Pancreas (tissue), 10 donors: ENCODE data around the gene ZSWIM9. TPM values are rescaled to one million over a fixed set of nuclear protein-coding genes. Genes with fewer than 3 reads are reported as not detected.

ENCODE experiments used
- ATAC-seq, 4 donors: fragments of 200-7000 bp; cut with Tn5 transposase; one replicate each; pipeline versions ENCODE4 v1.8.0 to v1.9.1; 2020; ENCODE audit warnings: mild to moderate bottlenecking in 4 of 4, moderate library complexity in 4 of 4
- DNase-seq, 6 donors: peaks; one replicate each; pipeline ENCODE4 v3.0.0-alpha.2; 2020
- FAIRE-seq: peaks from 2 replicates; lab custom pipeline; 2012; peaks lifted over from hg19 to GRCh38; lab: Jason Lieb, UNC
- H3K27ac ChIP-seq, 4 donors: fragments of 200-600 bp; sonication (generic); 1 replicate in 3 of 4; 2 replicates in 1 of 4; pipeline versions ENCODE4 v1.5.0 to v1.8.0; 2020
- H3K27me3 ChIP-seq, 4 donors: fragments of 200-600 bp; one replicate each; pipeline ENCODE4 v1.8.0; 2021
- H3K36me3 ChIP-seq, 3 donors: fragments of 200-600 bp; sonication (generic) in 1 of 3; one replicate each; pipeline versions ENCODE4 v1.5.0 to v1.8.0; 2020 to 2021
- H3K4me1 ChIP-seq, 3 donors: fragments of 200-600 bp; one replicate each; pipeline ENCODE4 v1.8.0; 2021
- H3K4me3 ChIP-seq, 4 donors: fragments of 200-600 bp; sonication (generic) in 2 of 4; one replicate each; pipeline versions ENCODE4 v1.5.0 to v1.8.0; 2020 to 2021
- H3K9me3 ChIP-seq, 4 donors: fragments of 200-600 bp; one replicate each; pipeline ENCODE4 v1.8.0; 2021
- CTCF ChIP-seq, 4 donors: fragments of 200-600 bp; sonication (generic) in 3 of 4; IDR thresholded peaks; one replicate each; pipeline versions ENCODE4 v1.5.0 to v1.8.0; 2021; ENCODE audit warnings: antibody characterized with exemption in 4 of 4
- WGBS, 2 donors: extraction: QIAGEN DNeasy Blood & Tissue Kit; methylation state at CpG; one replicate each; pipeline ENCODE4 v1.1.7; 2013; 5-methylcytosine and 5-hydroxymethylcytosine counted together
- intact Hi-C, 3 donors: fragments of 100-400 bp; cut with DNase I; formaldehyde crosslinking; loops; one replicate each; pipeline versions ENCODE4 v1.11.1 to v1.14.2; 2022
- polyA plus RNA-seq, 2 donors: library from polyadenylated mRNA; stranded (reverse); fragments of 200-250 nt; gene quantifications; one replicate each; pipeline ENCODE4 v1.2.3, GENCODE V29; 2013
- total RNA-seq, 6 donors: library from RNA; stranded (reverse); fragmentation: NEBNext Ultra II Directional in 4 of 6; extraction: Animal tissue kit (Norgen Biotek cat#: 25700) in 4 of 6; gene quantifications; one replicate each; pipeline versions ENCODE4 v1.2.1 to v1.2.4, GENCODE V29; 2021 to 2023
- donor health status: healthy with polysubstance abuse.
- donor health status: DM: no; HTN: no; CAD: no; lungs with moderate emphysema.
- donor health status: DM: no; HTN: no; CAD: no.
- donor health status: control.
- donor health status: control.
- donor health status: Bipolar disorder and iron deficiency.
- donor health status: DM: yes; HTN: yes; CAD: no.
- donor health status: DM: no; HTN: no; CAD: no.
- donor health status: DM: no; HTN: no; CAD: no.
- donor health status: DM: yes; HTN: yes; CAD: no.

ZSWIM9 gene
- total and polyA plus RNA-seq, 8 donors = 2.8 to 5.9 (median 4.0) TPM

DNA sequence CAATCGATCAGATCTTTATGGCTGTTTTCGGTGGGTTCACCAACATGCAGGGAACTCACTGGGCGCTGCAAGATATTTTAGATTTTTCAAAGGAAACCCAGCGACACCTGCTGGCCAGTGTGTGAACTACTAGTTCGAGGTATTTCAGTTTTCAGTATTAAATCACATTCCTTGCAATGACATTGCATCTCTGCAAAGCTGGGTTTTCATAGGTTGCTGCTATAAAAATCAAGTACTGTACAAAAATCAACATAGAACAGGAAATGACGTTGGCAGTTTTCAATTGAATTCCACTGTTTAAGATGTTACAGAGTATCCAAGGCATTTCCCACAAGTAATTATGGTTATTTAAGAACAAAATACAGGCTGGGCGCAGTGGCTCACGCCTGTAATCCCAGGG, 17.9 kb upstream of the ZSWIM9 start:
- H3K27ac ChIP-seq = no peak overlapping the region
- peak; percentile 67 to 87 (median 73) for TF ChIP-seq CTCF (IDR thresholded peaks at IDR 0.05)
- peak in 3 of 4 donors; percentile 76 to 84 (median 83) for ATAC-seq
- DNase-seq = peak in 5 of 6 donors; percentile 24 to 83 (median 52)
- H3K4me3 ChIP-seq = no peak overlapping the region
- peaks cover 0 to 9% (median 0%) of the 10 kb centered on the region in 3 donors for H3K36me3 ChIP-seq
- WGBS, 2 donors = 29 to 32% methylated on average over 8 of the region's 8 CpGs
- no peaks in the 10 kb centered on the region for H3K9me3 ChIP-seq
- no peaks in the 10 kb centered on the region for H3K27me3 ChIP-seq
- intact Hi-C loops = loop anchor here in 1 of 3 donors (5.0 kb wide), 1 partner anchor 45 kb away; no protein-coding TSS in a partner anchor
- H3K4me1 ChIP-seq = no peaks in the 10 kb centered on the region
- peak; percentile 86 for FAIRE-seq

DNA sequence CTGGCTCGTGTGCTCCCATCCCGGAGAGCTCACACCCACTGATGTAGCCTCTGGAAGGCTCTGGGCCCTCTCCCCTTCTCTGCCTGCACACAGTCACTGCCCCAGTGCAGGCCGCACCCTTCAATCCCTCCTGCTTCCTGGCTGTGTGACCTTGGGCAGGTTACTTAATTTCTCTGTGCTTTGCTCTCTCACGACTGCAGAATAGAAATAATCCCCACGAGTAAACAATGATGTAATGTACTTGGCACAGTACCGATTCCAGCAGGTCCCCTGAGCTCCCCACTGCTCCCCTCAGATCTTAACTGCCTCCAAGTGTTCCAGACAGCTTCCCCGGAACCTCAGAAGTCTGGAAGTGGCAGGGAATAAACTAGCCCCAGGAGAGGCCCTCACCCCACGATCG, 16.5 kb upstream of the ZSWIM9 start:
- FAIRE-seq = no peak
- TF ChIP-seq CTCF (IDR thresholded peaks at IDR 0.05) = no peak
- intact Hi-C loops = loop anchor here in 1 of 3 donors (5.0 kb wide), 1 partner anchor 47 kb away; no protein-coding TSS in a partner anchor
- 59% methylated on average over 9 of the region's 9 CpGs for WGBS, 2 donors
- no peaks in the 10 kb centered on the region for H3K27me3 ChIP-seq
- no peaks in the 10 kb centered on the region for H3K4me1 ChIP-seq
- ATAC-seq = no peak
- peak in 1 of 6 donors; percentile 10 for DNase-seq
- no peak overlapping the region for H3K4me3 ChIP-seq
- H3K9me3 ChIP-seq = no peaks in the 10 kb centered on the region
- H3K27ac ChIP-seq = no peak overlapping the region
- H3K36me3 ChIP-seq = peaks cover 0 to 12% (median 0%) of the 10 kb centered on the region in 3 donors

DNA sequence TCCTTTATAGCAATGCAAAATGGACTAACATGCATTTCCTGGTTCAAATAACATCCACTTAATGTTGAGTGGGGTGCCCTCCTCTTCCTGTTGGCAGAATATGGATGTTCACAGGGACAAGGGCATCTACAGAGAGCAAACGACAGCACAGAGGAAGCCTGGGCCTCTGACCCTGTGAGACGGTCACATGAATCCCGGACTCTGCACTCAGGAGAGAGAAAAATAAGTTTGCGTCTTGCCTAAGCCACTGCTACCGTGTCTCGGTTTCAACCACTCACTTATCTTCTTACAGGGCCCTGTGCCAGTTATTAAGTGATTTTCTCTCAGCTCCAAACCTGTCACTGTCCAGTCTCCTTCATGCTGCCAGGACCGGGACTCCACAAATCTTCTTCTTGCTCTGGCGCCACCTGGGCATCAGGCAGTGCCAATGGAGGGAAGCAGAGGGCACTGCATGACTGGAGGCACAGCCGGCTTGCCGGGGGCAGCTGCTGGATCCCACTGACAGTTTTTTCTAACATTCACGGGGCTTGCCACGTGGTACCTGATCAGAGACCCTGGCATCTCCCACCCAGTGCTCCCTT, 12.2 kb upstream of the ZSWIM9 start:
- intact Hi-C loops = no loop called here

DNA sequence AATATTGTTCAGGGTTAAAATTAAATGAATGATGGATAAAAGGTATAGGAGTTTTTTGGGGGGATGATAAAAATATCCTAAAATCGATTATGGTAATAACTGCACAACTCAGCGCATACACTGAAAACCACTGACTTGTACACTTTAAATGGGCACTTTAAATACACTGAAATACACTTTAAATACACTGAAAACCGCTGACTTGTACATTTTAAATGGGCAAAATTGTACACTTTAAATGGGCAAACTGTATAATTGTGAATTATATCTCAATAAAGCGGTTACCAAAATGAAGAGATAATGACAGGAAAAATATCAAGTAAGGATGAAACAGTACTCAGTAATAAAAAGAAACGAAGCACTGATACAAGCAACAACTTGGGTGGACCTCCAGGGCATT, 1.8 kb upstream of the ZSWIM9 start:
- no peak for TF ChIP-seq CTCF (IDR thresholded peaks at IDR 0.05)

More for the DNA sequence above, 12.2 kb upstream of the ZSWIM9 start:
- no peak for TF ChIP-seq CTCF (IDR thresholded peaks at IDR 0.05)
- Histone ChIP-seq H3K27ac (no peak overlapping the region), H3K4me1 (no peaks in the 10 kb centered on the region), H3K36me3 (peaks cover 0 to 24% (median 0%) of the 10 kb centered on the region in 3 donors), H3K9me3 (no peaks in the 10 kb centered on the region), H3K4me3 (no peak overlapping the region), H3K27me3 (no peaks in the 10 kb centered on the region)
- DNase-seq (no peak), ATAC-seq (no peak), FAIRE-seq (no peak)
- WGBS, 2 donors = 88 to 89% methylated on average over 12 of the region's 12 CpGs

GRCh38 chr19:48169578-48169938, 922 bp upstream of the ZSWIM9 start:
- H3K27ac ChIP-seq = peak overlapping the region in 3 of 4 donors; percentile 90 to 96 (median 92)
- 2 to 4% methylated on average over 15 of the region's 15 CpGs for WGBS, 2 donors
- H3K27me3 ChIP-seq = no peaks in the 10 kb centered on the region
- H3K36me3 ChIP-seq = peaks cover 0 to 8% (median 0%) of the 10 kb centered on the region in 3 donors
- no peaks in the 10 kb centered on the region for H3K9me3 ChIP-seq
- FAIRE-seq (no peak), ATAC-seq (peak; percentile 68 to 86 (median 78)), DNase-seq (peak; percentile 71 to 97 (median 91))
- peak overlapping the region in 3 of 4 donors; percentile 74 to 91 (median 83) for H3K4me3 ChIP-seq
- intact Hi-C loops = no loop called here
- no peak for TF ChIP-seq CTCF (IDR thresholded peaks at IDR 0.05)
- H3K4me1 ChIP-seq = peaks cover 0 to 8% (median 0%) of the 10 kb centered on the region in 3 donors

More for the DNA sequence above, 1.8 kb upstream of the ZSWIM9 start:
- peaks cover 0 to 8% (median 0%) of the 10 kb centered on the region in 3 donors for H3K4me1 ChIP-seq
- intact Hi-C loops = no loop called here
- no peaks in the 10 kb centered on the region for H3K9me3 ChIP-seq
- H3K27ac ChIP-seq = no peak overlapping the region
- ATAC-seq (no peak), DNase-seq (no peak), FAIRE-seq (no peak)
- peaks cover 0 to 13% (median 0%) of the 10 kb centered on the region in 3 donors for H3K36me3 ChIP-seq
- 78 to 83% methylated on average over 5 of the region's 5 CpGs for WGBS, 2 donors
- H3K4me3 ChIP-seq = no peak overlapping the region
- no peaks in the 10 kb centered on the region for H3K27me3 ChIP-seq
